GM18873 (cell line): ENCODE results near the gene MARCHF3.
"Not testable (repeated sequence)": the region's sequence is repeated elsewhere in the genome, so short reads cannot be mapped to it uniquely, and the experiment has no call there.

ENCODE experiments used
- ATAC-seq: cut with Tn5 transposase; IDR thresholded peaks from one replicate; pipeline ENCODE4 v1.9.1; 2021; ENCODE audit warnings: mild to moderate bottlenecking, moderate library complexity, moderate number of reproducible peaks; ENCODE audit not compliant: unreplicated experiment, low FRiP score

Gene MARCHF3, protein sequence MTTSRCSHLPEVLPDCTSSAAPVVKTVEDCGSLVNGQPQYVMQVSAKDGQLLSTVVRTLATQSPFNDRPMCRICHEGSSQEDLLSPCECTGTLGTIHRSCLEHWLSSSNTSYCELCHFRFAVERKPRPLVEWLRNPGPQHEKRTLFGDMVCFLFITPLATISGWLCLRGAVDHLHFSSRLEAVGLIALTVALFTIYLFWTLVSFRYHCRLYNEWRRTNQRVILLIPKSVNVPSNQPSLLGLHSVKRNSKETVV

DNA sequence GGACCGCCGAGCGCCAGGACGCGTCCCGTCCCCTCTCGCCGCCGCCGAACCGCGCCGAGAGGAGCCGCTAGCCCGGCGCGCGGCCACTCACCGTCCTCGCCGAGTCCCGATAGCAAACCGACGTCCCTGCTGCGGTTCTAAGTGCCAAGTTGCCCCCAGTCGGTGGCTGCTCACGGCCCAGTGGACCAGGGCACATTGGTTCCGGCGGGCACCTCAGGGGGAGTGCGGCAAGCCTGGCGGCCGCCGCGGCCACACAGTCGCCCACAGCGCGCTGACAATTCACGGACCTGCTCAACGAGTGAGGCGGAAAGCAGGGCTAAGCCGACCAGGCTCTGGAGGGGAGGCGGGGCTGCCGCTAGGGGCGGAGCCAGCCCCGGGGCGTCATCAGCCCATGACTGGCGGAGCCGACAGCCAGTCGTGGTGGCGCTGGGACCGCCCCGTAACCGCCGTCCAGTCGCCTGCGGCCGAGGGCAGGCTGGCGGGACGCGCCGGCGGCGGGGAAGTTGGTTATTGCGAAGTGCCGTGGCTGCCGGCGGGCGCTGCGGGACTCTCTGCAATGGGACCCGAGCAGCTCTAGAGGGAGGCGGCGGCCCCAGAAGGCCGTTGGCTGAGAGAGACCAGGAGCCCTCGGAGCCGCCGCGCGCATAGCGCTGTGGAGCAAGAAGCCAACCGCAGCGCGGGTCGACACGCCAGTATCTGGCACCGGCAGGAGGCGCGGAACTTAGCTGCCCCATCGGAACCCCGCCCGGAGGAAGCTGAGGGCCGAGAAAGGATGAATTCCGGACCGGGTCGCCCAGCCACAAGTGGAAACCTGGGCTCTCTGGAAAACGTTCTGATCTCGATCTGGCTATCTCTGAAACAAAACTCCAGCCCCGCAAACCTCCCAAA lies at the start of gene MARCHF3:
MARCHF3 (minus strand) TSS at position 300 of the 888 bp plus-strand sequence. CDS start 112,387 bp downstream, outside the sequence.
- peak; percentile 93 for ATAC-seq

DNA sequence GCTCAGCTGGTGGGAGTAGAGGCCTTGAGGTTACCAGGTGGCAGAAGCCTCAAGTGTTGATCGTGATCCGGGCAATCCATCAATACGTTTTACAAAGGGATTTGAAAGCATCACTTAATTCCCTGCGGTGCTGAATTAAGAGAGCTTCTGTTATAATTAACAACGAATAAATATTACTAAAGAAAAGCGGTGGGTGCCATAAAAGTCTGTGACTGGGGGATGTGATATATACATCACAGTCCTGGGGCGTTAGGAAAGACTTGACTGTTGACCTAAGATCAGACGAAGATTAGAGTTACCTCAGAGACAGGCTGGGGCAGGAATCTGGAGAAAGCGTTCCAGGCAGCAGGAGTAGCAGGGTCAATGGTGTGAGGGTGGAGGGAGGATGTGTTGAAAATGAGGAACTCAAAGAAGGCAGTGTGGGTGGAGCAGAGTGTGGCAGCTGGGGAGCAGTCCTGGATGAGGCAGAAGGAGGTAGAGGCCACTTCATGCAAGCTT lies 49.7 kb upstream of the MARCHF3 start:
- ATAC-seq: no peak

DNA sequence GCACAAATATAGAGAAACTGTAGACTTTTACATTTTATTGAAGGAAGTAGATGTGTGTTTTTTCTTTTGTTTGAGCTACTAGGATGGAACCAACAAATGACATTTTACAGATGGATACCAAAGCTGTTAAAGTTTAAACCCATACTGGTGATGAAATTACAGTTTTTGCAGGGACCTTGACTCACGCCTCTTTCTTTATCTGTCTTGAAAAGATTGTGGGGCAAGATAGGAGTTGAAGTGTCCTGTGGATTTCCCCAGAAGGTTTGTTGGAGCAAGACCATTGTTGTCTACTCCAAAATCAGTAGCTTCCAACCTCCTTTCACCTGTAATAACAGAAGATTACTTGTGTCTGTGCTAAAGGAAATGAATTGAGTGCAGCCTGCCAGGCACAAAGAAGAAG lies 47.0 kb upstream of the MARCHF3 start:
- ATAC-seq: no peak

DNA sequence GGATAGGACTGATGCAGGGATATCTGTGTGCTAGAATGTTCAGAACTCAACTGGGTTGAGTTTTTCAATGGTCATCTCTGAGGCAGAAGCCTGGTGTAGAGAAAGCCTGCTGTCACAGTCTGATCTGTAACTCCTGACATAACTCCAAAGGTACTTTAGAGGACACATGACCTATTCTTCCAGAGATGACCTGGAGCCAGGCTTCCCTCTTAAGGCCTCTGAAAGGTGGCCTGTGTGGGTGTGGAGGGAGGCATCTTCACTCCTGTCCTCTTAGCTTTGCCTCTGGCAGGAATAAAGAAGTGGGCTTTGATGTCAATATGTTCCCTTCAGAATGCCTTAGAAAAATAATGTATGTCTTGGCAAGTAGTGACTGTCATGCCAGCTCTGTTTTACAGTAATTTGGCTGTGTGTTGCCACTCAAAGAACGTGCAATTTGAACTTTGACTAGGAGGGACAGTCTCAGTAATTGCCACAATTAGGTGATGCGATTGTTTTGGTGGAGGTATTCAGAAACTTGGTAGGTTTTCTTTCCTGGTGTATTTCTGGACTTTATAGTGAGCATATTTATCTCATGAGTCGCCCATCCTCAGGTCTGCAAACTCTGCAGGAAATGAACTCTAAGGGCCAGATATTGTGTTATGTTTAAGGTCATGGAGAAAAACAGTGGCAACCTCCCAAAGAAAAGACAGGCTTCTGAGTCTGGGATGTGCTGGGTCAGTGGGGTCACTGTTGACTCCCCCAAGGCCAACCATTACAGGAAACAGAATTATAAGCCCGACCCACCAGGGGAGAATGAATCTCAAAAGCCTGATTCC lies 46.2 kb upstream of the MARCHF3 start:
- no peak for ATAC-seq

DNA sequence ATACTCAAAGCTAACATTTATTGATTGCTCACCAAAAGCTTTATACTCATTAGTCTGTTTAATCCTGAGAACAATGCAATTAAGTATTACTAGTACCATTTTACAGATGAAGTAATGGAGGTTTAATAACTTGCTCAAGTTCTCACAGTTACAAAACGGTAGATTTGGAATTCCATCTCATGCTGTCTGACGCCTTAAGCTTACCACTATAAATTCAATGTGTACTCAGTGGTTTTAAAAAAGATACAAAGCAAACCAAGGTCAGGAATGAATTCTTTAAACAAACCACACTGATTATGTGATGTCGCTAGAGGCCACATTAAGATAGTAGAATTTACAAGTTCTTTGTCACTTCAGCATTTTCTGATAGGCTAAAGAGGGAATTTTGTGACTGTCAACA lies 44.1 kb upstream of the MARCHF3 start:
- ATAC-seq: no peak

DNA sequence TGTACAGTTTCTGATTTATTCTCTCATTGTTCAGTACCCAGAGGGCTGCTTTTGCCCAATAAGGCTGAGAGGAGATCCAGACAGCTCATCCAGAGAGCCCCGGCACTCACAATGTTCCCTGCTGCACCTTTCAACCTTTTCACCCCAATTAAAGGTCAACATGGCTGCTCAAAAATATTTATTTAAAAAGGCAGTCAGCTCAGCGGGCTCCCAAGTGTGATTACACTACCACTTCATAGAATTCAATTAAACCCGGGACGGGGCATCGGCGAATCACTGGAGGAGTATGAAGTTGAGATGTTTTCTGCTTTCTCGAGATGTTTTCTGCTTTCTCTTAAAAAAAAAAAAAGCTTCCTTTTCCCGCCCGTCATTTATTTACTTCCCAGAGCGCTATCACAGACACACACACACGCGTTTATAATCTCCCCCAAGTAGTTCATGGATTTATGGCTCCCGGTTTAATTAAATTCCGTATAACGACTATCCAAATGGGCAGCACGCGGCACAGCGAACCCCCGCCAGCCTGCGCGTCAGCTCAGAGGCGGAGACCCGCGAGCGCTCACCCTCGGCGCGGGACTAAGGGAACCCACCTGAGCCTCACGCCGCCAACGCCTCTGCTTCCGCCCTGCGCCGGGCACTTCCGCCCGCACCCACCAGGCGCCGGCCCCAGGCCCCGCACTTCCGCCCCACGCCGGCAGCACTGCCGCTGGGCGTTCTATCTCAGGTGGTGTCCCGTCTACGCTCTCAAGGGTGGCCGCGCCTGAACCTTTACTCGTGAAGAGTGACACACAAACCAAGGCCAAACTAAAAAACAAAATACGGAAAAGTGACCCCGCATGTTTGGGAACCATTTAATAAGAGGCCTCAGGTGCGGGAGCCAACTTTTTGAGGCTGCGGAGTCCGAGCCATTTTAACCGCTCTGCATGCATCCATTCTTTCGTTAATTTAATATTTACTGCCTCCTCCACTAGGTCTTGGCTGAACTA lies 42.8 kb upstream of the MARCHF3 start, which contains the start of gene C5orf63:
C5orf63 (minus strand) TSS at position 642 of the 986 bp plus-strand sequence. CDS start 14,507 bp downstream, outside the sequence.
- peak; percentile 92 for ATAC-seq

DNA sequence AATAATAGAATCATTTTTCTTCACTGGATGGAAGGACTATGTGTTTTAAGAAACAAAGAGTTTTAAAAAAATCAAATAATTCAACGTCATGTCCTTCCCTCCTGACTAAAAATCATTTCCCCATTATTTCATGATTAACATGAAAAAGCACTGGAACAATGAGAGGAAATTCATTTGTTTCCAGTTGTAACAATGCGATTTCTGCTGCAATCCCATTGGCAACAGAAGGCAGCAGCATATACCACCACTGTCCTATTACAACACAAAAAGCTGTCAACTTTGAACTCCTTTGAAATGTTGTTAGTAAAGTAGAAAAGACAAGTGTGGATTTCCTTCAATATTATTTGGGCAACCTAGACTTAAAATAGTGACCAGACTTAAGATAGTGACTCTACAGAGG lies 39.9 kb upstream of the MARCHF3 start:
- ATAC-seq: no peak

DNA sequence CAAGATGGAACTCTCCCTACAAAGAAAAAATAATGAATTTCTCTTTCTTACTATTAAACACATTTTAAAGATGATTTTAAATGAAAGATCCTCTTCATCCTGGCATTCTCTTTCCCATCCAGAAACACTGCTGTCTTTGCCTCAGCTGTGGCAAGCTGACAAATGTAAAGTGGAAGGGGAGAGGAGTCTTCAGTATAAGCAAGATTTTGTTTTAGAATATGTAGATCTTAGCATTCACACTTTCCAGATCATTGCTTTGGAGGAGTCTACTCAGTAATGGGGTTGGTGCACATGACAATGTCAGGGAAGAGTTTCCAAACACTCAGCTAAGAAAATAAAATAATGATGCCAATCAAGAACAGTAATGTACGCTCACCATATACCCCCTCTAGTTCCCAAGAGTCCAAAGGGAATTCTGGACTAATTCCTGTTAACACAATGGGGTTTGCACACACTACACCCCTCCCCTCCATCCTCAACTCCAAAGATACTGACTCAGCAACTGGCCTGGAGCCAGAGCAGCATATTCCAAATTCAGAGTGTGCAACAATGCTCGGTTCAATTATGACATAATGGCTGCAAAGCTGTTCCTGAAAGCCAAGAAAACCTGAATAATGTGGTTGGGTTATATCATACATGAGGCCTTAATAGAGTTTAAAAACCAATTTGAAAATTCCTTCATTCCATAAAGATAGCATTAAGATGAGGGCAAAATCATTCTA lies 38.3 kb upstream of the MARCHF3 start:
- ATAC-seq: no peak

DNA sequence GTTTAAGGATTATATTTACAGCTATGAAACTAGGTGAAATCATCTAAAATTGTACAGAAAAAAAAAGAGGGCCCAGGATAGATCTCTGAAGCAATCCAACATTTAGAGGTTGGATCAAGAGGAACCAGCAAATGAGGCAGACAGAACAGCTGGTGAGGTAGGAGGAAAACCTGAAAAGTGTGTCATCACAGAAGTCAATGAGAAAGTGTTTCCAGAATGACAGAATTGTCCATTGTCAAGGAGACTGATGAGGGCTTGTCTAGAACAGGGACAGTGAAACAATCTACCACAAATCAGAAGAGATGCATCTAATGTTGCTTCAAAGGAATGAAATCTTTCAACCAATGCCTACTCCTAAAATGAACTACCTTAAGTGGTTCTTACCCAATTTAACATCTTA lies 36.4 kb upstream of the MARCHF3 start:
- ATAC-seq: no peak

DNA sequence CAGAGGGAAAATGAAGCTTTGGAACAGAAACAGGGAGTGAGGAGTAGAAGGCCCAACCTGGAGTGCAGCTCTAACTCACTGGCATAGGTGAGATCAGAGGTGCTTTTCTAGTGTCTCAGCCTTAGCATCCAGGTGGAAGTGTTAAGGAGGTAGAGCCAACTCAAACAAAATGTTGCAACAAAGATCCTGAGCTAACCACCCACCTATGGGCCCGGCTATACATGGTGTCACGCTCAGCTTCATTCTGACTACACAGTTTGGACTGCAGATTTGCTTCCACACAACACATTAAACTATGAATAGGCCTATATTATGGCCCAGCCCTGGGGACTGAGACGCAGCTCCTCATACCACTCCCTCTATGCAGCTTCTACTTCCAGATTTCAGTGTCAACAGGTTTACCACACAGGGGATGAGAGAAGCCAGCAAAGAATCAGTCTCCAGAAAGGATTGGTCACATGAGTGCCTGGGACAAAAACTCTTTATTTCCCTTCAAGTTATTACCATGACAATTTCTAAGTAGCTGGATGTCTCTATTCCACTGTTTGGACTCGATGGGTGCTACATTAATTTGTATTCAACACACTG lies 34.0 kb upstream of the MARCHF3 start:
- no peak for ATAC-seq

DNA sequence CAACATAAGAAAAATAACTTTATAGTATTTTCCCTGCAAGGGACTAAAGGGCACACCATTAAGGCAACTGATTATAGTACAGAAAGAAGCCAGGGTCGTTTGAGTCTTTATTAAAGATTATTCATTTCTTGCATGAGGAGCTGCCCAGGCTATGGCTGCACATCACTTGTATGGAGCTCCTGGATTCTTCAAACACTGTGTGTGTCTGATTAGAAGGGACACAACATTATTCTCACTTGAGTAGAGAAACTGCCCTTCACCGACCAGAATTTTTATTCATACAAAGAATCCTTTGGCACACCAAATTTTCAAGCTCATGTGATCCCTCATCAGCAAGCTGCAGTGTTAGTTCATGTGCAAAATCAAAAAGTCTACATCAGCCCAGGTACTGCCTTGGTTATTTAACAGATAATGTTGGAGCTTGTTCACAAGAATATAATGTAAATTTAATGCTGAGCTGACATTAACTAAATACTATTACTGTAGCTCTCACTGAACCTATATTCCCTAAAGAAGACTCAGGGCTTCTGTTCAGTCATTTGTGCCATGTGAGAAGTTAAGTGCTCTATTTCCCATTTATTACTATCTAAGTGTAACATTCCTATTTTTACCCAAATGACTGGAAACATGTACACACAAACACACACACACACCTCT lies 33.0 kb upstream of the MARCHF3 start:
- no peak for ATAC-seq

DNA sequence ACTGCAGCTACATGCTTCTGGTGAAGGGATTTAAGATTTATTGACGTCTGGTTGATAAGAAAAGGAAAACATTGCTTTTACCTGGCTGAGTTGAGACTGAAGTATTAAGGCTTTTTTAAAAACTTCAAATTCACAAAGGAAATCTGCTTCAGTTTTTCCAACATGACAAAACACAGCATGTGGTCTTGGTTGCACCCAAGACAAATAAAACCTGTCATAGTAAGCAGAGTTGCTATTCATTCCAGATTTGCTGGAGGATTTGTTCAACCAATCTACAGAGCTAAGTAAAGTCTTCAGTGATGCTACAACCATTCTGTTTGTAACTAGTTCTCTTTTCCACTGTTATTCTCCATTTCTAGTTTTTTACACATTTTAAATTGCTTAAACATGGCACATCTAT lies 31.6 kb upstream of the MARCHF3 start:
- no peak for ATAC-seq

DNA sequence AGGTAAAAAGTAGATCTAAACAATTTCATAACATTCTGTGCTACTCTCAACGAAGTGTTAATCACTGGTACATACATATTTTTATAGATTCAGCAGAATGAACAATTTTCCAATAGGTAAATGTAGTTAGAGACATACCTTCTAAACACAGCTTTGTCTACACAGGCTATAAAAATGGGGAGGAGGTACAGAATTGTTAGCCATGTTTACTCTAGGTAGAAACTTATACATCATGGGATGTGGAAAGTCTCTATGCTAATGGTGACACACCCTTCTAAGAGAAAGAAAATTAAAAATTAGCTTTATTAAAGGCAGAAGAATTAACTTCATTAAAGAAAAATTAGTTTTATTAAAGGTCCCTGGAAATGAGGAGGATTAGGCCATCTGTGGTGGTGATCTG lies 31.2 kb upstream of the MARCHF3 start:
- ATAC-seq: no peak

DNA sequence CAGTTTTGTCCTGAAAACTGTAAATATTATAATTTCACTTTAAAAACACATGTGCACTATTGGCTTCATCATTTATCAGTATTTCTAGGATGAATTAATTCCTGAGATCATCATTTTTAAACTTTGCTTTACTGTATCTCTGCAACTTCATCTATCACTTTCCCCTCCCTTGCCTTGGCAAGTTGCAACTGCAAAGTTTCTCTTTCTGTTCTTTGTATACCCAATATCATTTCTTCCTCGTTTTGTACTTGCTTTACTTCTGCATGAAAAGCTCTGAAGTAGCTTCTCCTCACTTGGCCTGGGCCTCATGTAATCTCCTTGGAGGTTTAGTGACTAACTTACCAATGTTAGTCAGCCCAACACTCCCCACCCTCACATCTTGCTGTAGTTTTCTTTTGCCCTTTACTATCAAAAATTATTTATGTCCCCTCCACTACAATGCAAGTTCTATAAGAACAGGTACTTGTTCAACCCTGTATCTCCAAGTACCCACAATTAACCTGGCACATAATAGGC lies 30.2 kb upstream of the MARCHF3 start:
- ATAC-seq: no peak

DNA sequence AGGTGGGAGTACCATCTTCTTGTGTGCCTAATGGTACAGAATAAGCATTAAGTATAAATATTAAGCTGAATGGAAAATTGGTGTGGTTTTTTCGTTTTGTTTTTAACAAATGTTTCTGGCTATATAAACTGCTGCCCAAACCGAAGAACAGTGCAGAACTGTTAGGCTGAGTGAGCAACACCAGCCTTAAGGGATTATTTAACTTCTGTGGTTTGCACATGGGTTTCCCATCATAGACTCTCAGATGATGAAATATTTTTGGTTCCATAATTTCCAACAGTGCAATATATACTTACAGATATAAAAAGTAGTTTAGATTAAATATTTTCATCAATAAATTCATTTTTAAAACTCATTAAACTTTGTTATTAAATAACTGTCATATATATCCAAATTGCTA lies 26.5 kb upstream of the MARCHF3 start:
- no peak for ATAC-seq

DNA sequence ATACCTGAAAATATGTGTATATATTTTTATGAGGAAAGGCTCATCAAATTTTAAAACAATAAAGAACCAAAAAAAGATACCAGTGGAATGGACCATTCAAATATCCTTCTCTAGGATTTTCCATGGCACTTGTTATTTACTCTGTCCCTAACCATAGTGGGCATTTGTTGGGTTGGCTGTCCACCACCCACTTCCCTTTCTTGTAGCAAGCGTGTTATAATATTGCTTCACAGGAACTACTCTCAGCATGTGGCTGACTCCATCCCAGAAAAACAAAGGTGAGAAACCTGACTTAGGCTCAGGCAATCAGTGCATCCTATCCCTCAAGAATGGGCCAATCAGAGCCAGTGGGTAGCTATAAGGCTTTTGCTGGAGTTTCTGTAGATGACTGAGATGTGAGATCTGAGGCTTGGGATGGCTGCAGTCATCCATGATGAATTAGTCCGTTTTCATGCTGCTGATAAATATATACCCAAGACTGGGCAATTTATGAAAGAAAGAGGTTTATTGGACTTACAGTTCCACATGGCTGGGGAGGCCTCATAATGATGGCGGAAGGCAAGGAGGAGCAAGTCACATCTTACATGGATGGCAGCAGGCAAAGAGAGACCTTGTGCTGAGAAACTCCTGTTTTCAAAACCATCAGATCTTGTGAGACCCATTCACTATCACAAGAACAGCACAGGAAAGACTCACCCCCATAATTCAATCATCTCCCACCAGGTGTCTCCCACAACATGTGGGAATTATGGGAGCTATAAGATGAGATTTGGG lies 25.7 kb upstream of the MARCHF3 start:
- no peak for ATAC-seq

DNA sequence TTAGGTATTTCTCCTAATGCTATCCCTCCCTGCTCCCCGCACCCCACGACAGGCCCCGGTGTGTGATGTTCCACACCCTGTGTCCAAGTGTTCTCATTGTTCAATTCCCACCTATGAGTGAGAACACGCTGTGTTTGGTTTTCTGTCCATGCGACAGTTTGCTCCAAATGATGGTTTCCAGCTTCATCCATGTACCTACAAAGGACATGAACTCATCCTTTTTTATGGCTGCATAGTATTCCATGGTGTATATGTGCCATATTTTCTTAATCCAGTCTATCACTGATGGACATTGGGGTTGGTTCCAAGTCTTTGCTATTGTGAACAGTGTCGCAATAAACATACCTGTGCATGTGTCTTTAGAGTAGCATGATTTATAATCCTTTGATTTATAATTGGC lies 23.2 kb upstream of the MARCHF3 start:
- ATAC-seq: not testable (repeated sequence)
